H9 (cell line): Measurements from ENCODE around the gene LIMS4. TPM values are rescaled to one million over a fixed set of nuclear protein-coding genes. Genes with fewer than 3 reads are reported as not detected.
"Not testable (repeated sequence)": the region's sequence is repeated elsewhere in the genome, so short reads cannot be mapped to it uniquely, and the experiment has no call there.

ENCODE experiments used
- DNase-seq: peaks from one replicate; pipeline ENCODE4 v3.0.0-alpha.2; 2017
- H2AFZ ChIP-seq: one replicate; pipeline ENCODE4 v1.6.1; 2013; ENCODE audit warnings: mild to moderate bottlenecking, low read length, control low read depth, moderate library complexity
- H2AK5ac ChIP-seq: 2 replicates; pipeline ENCODE4 v1.6.1; 2013; ENCODE audit warnings: low read length, control low read depth, mixed read lengths; ENCODE audit not compliant: insufficient read length
- H2BK120ac ChIP-seq: one replicate; pipeline ENCODE4 v1.6.1; 2013; ENCODE audit warnings: low read depth, mild to moderate bottlenecking, low read length, control low read depth, inconsistent platforms; ENCODE audit not compliant: poor library complexity, severe bottlenecking
- H2BK12ac ChIP-seq: 2 replicates; pipeline ENCODE4 v1.6.1; 2013; ENCODE audit warnings: low read length, control low read depth, mixed read lengths, low read depth; ENCODE audit not compliant: insufficient read length
- H2BK15ac ChIP-seq: 2 replicates; pipeline ENCODE4 v1.6.1; 2013; ENCODE audit warnings: low read depth, low read length, control low read depth
- H2BK20ac ChIP-seq: one replicate; pipeline ENCODE4 v1.6.1; 2013; ENCODE audit warnings: low read depth, mild to moderate bottlenecking, low read length, control low read depth, inconsistent platforms; ENCODE audit not compliant: poor library complexity, severe bottlenecking
- H2BK5ac ChIP-seq: 2 replicates; pipeline ENCODE4 v1.6.1; 2013; ENCODE audit warnings: low read length, control low read depth, mixed read lengths; ENCODE audit not compliant: insufficient read length
- H3K14ac ChIP-seq: 2 replicates; pipeline ENCODE4 v1.6.1; 2013; ENCODE audit warnings: low read length, control low read depth; ENCODE audit not compliant: insufficient read depth
- H3K18ac ChIP-seq: 2 replicates; pipeline ENCODE4 v1.6.1; 2013; ENCODE audit warnings: low read depth, mild to moderate bottlenecking, mixed read lengths, low read length, control low read depth; ENCODE audit not compliant: insufficient read length
- H3K23ac ChIP-seq: 2 replicates; pipeline ENCODE4 v1.6.1; 2013; ENCODE audit warnings: low read length, control low read depth, mixed read lengths, low read depth; ENCODE audit not compliant: insufficient read length
- H3K23me2 ChIP-seq: 2 replicates; pipeline ENCODE4 v1.6.1; 2013; ENCODE audit warnings: low read depth, mild to moderate bottlenecking, mixed read lengths, low read length, control low read depth; ENCODE audit not compliant: insufficient read length, poor library complexity, severe bottlenecking
- H3K27ac ChIP-seq: 2 replicates; pipeline ENCODE4 v1.5.1; 2013; ENCODE audit warnings: low read length, control low read depth, mixed read lengths, low read depth; ENCODE audit not compliant: insufficient read length
- H3K27me3 ChIP-seq: 2 replicates; pipeline ENCODE4 v1.6.1; 2013; ENCODE audit warnings: low read length, control low read depth, inconsistent platforms; ENCODE audit not compliant: insufficient read depth
- H3K4ac ChIP-seq: 2 replicates; pipeline ENCODE4 v1.6.1; 2013; ENCODE audit warnings: low read depth, mild to moderate bottlenecking, control low read depth, inconsistent platforms, low read length, moderate library complexity
- H3K4me1 ChIP-seq: 2 replicates; pipeline ENCODE4 v1.6.1; 2013; ENCODE audit warnings: low read length, control low read depth, inconsistent platforms; ENCODE audit not compliant: insufficient read depth
- H3K4me2 ChIP-seq: 2 replicates; pipeline ENCODE4 v1.6.1; 2013; ENCODE audit warnings: low read length, control low read depth, mixed read lengths; ENCODE audit not compliant: insufficient read length, insufficient read depth
- H3K56ac ChIP-seq: 2 replicates; pipeline ENCODE4 v1.6.1; 2013; ENCODE audit warnings: low read depth, mild to moderate bottlenecking, mixed read lengths, low read length, control low read depth; ENCODE audit not compliant: insufficient read length
- H3K79me1 ChIP-seq: 2 replicates; pipeline ENCODE4 v1.6.1; 2013; ENCODE audit warnings: low read depth, mild to moderate bottlenecking, moderate library complexity, low read length, control low read depth, inconsistent platforms; ENCODE audit not compliant: insufficient read depth, poor library complexity, severe bottlenecking
- H3K79me2 ChIP-seq: 2 replicates; pipeline ENCODE4 v1.6.1; 2013; ENCODE audit warnings: low read length, control low read depth, inconsistent platforms; ENCODE audit not compliant: insufficient read depth
- H3K9ac ChIP-seq: 2 replicates; pipeline ENCODE4 v1.6.1; 2013; ENCODE audit warnings: low read length, control low read depth, mixed read lengths; ENCODE audit not compliant: insufficient read length; ENCODE audit errors: extremely low read depth
- H3K9me3 ChIP-seq: one replicate; pipeline ENCODE4 v1.6.1; 2013; ENCODE audit warnings: low read depth, low read length, inconsistent platforms; ENCODE audit not compliant: control insufficient read depth
- H3T11ph ChIP-seq: one replicate; pipeline ENCODE4 v1.6.1; 2013; ENCODE audit warnings: mild to moderate bottlenecking, low read length, control low read depth, inconsistent platforms
- H4K20me1 ChIP-seq: one replicate; pipeline ENCODE4 v1.6.1; 2013; ENCODE audit not compliant: control insufficient read depth, insufficient read length, insufficient read depth
- H4K5ac ChIP-seq: 2 replicates; pipeline ENCODE4 v1.6.1; 2013; ENCODE audit warnings: low read depth, mild to moderate bottlenecking, mixed read lengths, low read length, control low read depth; ENCODE audit not compliant: insufficient read length
- H4K8ac ChIP-seq: replicated peaks from 2 replicates; pipeline ENCODE4 v1.6.1; 2013; ENCODE audit warnings: low read length, control low read depth, mixed read lengths, low read depth; ENCODE audit not compliant: insufficient read length
- H4K91ac ChIP-seq: 2 replicates; pipeline ENCODE4 v1.6.1; 2013; ENCODE audit warnings: low read depth, mild to moderate bottlenecking, moderate library complexity, mixed read lengths, low read length, control low read depth; ENCODE audit not compliant: insufficient read length
- H3K27ac Mint-ChIP-seq, 3 experiments: 2 replicates in 2 of 3; 3 replicates in 1 of 3; pipeline ENCODE4 v1.8.0; 2020 to 2021; ENCODE audit warnings: mixed read lengths in 3 of 3, mild to moderate bottlenecking in 1 of 3, moderate library complexity in 1 of 3
- H3K27me3 Mint-ChIP-seq: 2 replicates; pipeline ENCODE4 v1.8.0; 2021; ENCODE audit warnings: low read depth, mild to moderate bottlenecking, moderate library complexity, mixed read lengths
- H3K36me3 Mint-ChIP-seq, 3 experiments: 2 replicates in 2 of 3; 3 replicates in 1 of 3; pipeline ENCODE4 v1.8.0; 2020 to 2021; ENCODE audit warnings: low read depth in 3 of 3, mixed read lengths in 3 of 3; ENCODE audit not compliant: insufficient read depth in 1 of 3
- H3K4me1 Mint-ChIP-seq, 2 experiments: 2 replicates each; pipeline ENCODE4 v1.8.0; 2020; ENCODE audit warnings: mixed read lengths in 2 of 2
- H3K4me3 Mint-ChIP-seq, 2 experiments: 2 replicates in 1 of 2; 3 replicates in 1 of 2; pipeline ENCODE4 v1.8.0; 2020 to 2021; ENCODE audit warnings: mild to moderate bottlenecking in 2 of 2, mixed read lengths in 2 of 2, moderate library complexity in 1 of 2
- H3K9me3 Mint-ChIP-seq, 2 experiments: 2 replicates in 1 of 2; 3 replicates in 1 of 2; pipeline ENCODE4 v1.8.0; 2020; ENCODE audit warnings: mild to moderate bottlenecking in 2 of 2, mixed read lengths in 2 of 2, moderate library complexity in 1 of 2
- WGBS: extraction: QIAGEN DNeasy Blood & Tissue Kit; methylation state at CpG from one replicate; pipeline ENCODE4 v1.1.7; 2013; ENCODE audit warnings: missing lambda C conversion rate, low lambda C conversion rate, mixed read lengths; ENCODE audit not compliant: insufficient read length; ENCODE audit errors: extremely low coverage; 5-methylcytosine and 5-hydroxymethylcytosine counted together
- total RNA-seq: library from RNA; stranded (reverse); gene quantifications from 2 replicates; pipeline ENCODE4 v1.2.1, GENCODE V29; 2021

LIMS4 gene
- total RNA-seq, 1 experiment from 2014 or later: 0.55 TPM

- not testable (repeated sequence) for H3T11ph ChIP-seq, H2BK20ac ChIP-seq, H4K8ac ChIP-seq, H3K79me1 ChIP-seq, H2AFZ ChIP-seq, H3K36me3 Mint-ChIP-seq, H3K27me3 Mint-ChIP-seq, H2BK120ac ChIP-seq, H3K9me3 ChIP-seq, H3K23ac ChIP-seq, H3K4me2 ChIP-seq, H3K9me3 Mint-ChIP-seq, H3K79me2 ChIP-seq, H3K4me1 Mint-ChIP-seq, H2BK5ac ChIP-seq, H3K18ac ChIP-seq, H4K20me1 ChIP-seq, H4K91ac ChIP-seq, H4K5ac ChIP-seq, H3K27me3 ChIP-seq, H3K4me3 Mint-ChIP-seq, H3K56ac ChIP-seq, H3K27ac Mint-ChIP-seq, H2AK5ac ChIP-seq, DNase-seq, H2BK15ac ChIP-seq, H3K23me2 ChIP-seq, H3K4me1 ChIP-seq, H3K14ac ChIP-seq, H2BK12ac ChIP-seq, H3K4ac ChIP-seq, H3K9ac ChIP-seq, H3K27ac ChIP-seq
- WGBS: no CpG with 5 or more reads among the region's 18 CpGs
These were observed 71.5 kb downstream of the LIMS4 start for GRCh38 chr2:110401001-110401618.

GRCh38 chr2:110399378-110399777 is 73.2 kb downstream of the LIMS4 start:
- H3T11ph ChIP-seq, H3K9ac ChIP-seq, H3K4me2 ChIP-seq, DNase-seq, H3K36me3 Mint-ChIP-seq, H3K4ac ChIP-seq, H3K9me3 ChIP-seq, H3K14ac ChIP-seq, H3K79me1 ChIP-seq, H2BK15ac ChIP-seq, H3K79me2 ChIP-seq, H2AK5ac ChIP-seq, H3K18ac ChIP-seq, H3K27ac ChIP-seq, H3K4me1 Mint-ChIP-seq, H3K23me2 ChIP-seq, H2BK120ac ChIP-seq, H2BK5ac ChIP-seq, H4K20me1 ChIP-seq, H4K8ac ChIP-seq, H3K27ac Mint-ChIP-seq, H2AFZ ChIP-seq, H2BK20ac ChIP-seq, H3K4me1 ChIP-seq, H3K27me3 Mint-ChIP-seq, H3K56ac ChIP-seq, H4K5ac ChIP-seq, H4K91ac ChIP-seq, H3K27me3 ChIP-seq, H2BK12ac ChIP-seq, H3K9me3 Mint-ChIP-seq, H3K23ac ChIP-seq, H3K4me3 Mint-ChIP-seq: not testable (repeated sequence)
- WGBS: no CpG with 5 or more reads among the region's 10 CpGs
